ENCODE results near the gene TMSB4X.
"Not testable (repeated sequence)": the region's sequence is repeated elsewhere in the genome, so short reads cannot be mapped to it uniquely, and the experiment has no call there.

The TMSB4X gene

GRCh38 chrX:12955882-12956703 is 18.8 kb upstream of the TMSB4X start:
- no peak for DNase-seq

GRCh38 chrX:12956704-12957534 is 18.0 kb upstream of the TMSB4X start:
- no peak for DNase-seq

- no peak for DNase-seq
Measured at GRCh38 chrX:12958059-12958458, 16.9 kb upstream of the TMSB4X start.

- no peak for DNase-seq
Measured at GRCh38 chrX:12958461-12958860, 16.4 kb upstream of the TMSB4X start.

DNA sequence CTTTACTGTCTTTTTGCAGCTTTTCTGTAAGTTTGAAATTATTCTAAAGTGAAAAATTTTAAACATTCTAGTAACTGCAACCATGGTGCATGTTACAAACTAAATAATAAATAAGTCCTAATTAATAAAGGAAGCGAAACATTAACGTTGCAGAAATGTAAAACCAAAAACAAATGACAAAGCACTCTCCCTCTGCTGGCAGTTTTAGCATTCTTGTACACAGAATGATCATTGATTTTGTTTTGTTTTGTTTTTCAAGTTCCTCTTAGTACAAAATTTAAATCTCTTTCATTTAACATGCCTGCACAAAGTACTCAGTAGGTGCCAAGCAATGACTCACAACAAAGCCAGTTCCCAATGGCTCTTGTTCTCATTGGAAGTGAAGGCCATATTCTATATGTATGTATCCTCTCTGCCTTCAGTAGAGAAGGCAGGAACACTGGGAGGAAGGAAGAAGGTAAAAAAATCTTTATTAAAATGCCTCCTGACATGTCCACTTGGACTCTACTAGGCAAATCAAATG is 13.7 kb upstream of the TMSB4X start:
- no peak for DNase-seq

DNA sequence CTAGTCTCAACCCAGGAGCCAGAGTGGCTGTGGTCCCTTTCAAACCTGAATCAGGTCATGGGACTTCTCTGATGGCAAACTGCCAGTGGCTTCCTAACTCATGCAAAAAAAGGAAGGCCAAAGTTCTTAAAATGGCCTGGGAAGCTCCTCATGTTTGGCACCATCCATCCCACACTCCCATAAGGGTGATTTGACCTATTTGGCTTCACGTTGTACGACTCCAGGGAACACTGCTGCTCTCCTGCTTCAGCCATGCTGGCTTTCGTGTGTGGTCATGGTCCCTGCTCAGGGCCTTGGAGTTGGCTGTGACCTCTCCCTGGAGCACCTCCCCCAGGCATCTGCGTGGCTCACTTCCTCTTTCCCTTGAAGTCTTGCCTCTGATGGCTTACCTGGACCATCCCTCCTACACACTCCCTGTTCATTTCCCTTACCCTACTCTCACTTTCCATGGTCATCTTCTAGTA is 12.8 kb upstream of the TMSB4X start:
- DNase-seq, result no peak

GRCh38 chrX:12963210-12963850 is 11.6 kb upstream of the TMSB4X start:
- DNase-seq, result not testable (repeated sequence)

DNA sequence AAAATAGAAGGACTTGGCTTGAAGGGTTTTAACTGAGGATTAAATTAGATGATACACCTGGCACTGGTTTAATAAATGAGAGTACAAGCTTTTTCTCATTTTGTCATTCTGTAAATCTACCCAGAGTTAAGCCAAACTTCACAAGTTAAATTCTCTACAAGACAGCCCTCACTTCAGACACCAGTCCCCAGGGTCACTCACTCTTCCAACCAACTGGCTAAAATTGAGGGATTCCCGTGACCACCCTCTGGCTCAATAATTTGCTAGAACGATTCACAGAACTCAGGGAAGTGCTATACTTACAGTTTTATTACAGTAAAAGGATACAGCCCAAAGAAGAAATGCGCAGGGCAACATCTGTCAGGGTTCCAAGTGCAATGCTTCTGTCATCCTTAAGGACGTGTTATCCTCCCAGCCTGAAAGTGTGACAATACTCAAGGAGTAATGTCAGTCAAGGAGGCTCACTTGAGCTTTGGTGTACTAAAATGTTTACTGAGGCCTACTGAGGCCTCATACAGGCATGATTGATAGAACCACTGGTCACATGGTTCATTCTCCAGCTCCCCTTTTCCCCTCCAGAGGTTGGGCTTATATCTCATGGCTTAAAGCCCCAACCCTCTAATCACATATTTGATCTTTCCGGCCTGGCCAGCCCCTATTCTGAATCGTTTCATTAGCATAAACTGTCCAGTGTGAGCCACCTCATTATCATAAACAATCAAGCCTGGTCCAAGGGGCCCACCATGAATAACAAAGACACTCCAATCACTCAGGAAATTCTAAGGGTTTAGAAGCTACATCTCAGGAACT is 9.6 kb upstream of the TMSB4X start:
- DNase-seq, result no peak

GRCh38 chrX:12966151-12966550 is 8.8 kb upstream of the TMSB4X start:
- no peak for DNase-seq

- DNase-seq, result no peak
Measured at GRCh38 chrX:12967711-12968465, 7.0 kb upstream of the TMSB4X start.

GRCh38 chrX:12970691-12971202 is 4.2 kb upstream of the TMSB4X start:
- DNase-seq, result peak; percentile 38

GRCh38 chrX:12971282-12972003 is 3.5 kb upstream of the TMSB4X start:
- DNase-seq, result no peak

DNA sequence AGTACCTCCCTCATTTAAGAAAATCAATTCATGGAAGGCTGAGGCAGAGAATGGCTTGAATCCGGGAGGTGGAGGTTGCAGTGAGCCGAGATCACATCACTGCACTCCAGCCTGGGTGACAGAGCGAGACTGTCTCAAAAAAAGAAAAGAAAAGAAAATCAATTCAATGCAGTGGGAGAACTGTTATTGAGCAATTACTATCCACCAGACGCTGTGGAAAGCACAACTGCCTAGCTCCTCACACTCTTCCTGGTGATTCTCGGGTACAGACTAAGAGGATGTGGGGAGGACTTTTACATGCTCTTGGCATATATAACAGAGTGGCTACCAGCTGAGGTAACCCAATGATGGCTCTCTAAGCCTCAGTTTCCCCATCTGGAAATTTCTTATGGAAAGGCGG is 2.7 kb upstream of the TMSB4X start:
- no peak for DNase-seq

DNA sequence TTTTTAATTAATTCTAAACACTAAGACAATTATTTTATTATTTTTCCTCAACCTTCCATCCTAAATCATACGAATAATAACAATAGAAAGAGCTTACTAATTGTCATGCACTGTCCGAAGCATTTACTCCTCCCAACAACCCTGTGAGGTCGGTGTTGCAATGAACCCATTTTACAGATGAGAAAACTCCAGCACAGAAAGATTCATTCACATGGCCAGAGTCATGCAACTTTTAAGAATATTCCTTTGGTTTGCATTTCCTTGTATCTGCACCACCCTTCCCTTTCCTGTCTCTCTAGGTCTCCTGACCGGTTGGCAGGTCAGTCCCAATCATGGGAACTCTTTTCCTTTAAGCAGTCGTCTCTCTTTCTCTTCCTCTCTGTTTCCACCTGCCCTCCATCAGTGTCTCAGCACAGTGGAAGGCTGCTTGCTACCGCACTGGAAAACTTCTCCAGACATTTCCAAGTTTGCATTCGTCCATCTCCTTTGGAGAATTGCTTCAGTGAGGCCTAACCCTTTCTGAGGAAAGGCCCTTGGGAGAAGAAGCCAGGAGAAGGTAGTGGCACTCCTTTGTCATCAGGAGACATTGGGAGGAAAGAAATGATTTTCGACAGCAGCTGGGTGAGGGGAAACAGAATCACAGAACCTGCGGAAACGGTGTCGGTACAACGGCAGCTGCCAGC is 1.9 kb upstream of the TMSB4X start:
- no peak for DNase-seq

DNA sequence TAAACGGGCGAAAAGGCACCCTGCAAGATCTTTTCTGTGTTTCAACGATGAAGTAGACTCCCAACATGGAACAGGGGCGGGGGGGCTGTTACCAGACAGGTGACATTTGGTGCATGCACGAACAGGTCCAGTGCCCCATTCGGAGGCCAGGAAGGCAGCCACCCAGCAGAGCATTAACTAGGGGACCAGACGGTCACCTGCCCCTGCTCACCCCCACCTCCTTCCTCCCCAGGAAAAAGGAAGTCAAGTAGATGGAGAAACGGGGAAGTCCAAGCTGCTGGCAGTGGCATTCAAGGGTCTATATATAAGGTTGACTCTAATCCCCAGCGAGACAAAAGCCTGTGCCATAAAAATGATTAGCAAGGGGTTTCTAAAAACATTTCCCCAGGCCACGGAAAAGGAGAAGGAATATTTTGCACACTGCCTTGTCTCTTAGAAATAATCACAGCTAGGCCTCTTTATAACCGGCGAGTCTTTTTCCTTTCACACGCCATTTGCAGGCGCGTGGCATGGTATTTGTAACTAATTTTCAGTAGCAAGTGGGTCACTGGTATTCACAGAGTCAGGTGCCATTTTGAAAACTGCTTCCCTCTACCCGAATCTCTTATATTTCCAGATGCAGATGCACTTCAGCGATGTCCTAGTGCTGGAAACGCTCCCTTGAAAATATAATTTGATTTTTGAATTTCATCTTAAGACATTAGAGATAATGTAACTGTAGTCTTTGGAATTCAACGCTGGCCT is 1.2 kb upstream of the TMSB4X start:
- DNase-seq, result no peak

- DNase-seq, result peak; percentile 16
Measured at GRCh38 chrX:12974305-12974795, 560 bp upstream of the TMSB4X start.

GRCh38 chrX:12975670-12975965 is 708 bp downstream of the TMSB4X start:
- no peak for DNase-seq

DNA sequence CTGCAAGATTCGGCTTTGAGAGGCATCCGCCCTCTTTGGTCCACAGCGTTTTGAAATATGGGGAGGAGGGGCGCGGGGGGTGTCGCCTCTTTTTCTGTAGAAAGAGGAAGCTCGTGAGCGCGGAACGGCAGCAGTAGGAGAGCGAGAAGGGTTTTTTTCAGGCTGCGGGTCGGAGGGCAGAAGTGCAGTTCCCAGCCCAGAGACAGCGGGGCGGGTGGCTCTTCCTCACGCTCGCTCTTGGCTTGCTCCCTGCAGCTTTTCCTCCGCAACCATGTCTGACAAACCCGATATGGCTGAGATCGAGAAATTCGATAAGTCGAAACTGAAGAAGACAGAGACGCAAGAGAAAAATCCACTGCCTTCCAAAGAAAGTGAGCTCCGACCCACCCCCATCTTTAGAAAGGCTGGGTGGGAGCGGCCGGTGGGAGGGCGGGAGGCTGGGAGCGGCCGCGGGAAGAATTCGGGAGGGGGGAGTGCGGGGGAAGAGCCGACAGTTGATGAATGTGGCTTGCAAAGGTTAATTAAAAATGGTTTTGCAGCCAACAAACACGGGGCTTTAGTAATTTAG is 1.2 kb downstream of the TMSB4X start:
- DNase-seq, result no peak
